Stimulated activated effector memory CD8-positive, alpha-beta T cell treated with anti-CD3 and anti-CD28 coated beads, Interleukin-12 subunit alpha, Interleukin-12 subunit beta, amount 100 ng/mL, for 72 hours (primary cell): ENCODE measurements around the gene CLP1.

Source experiments
- ATAC-seq: fragments of 150-1000 bp; cut with Tn5 transposase; 2 replicates; pipeline ENCODE4 v1.10.0; 2021
- DNase-seq, 2 donors: peaks; one replicate each; pipeline ENCODE4 v3.0.0; 2021 to 2022; ENCODE audit warnings: low spot score in 2 of 2
- H3K27ac Mint-ChIP-seq: one replicate; pipeline ENCODE4 v1.8.0; 2022; ENCODE audit warnings: mild to moderate bottlenecking, mixed read lengths
- H3K36me3 Mint-ChIP-seq: one replicate; pipeline ENCODE4 v1.8.0; 2022; ENCODE audit warnings: mild to moderate bottlenecking, mixed read lengths
- H3K4me1 Mint-ChIP-seq: one replicate; pipeline ENCODE4 v1.8.0; 2022; ENCODE audit warnings: mixed read lengths
- H3K4me3 Mint-ChIP-seq: one replicate; pipeline ENCODE4 v1.8.0; 2022; ENCODE audit warnings: mild to moderate bottlenecking, mixed read lengths
- H3K9me3 Mint-ChIP-seq: one replicate; pipeline ENCODE4 v1.8.0; 2022; ENCODE audit warnings: mixed read lengths

The CLP1 gene

GRCh38 chr11:57657194-57658022, at the start of gene CLP1:
Gene CLP1, plus strand, starts transcription at chr11:57657762. Its CDS starts 1,715 bp downstream, at chr11:57659477.
- ATAC-seq (peak; percentile 99), DNase-seq (peak; percentile 94 to 99)
- H3K27ac Mint-ChIP-seq: peak within 1 kb of the TSS; percentile 96
- H3K36me3 Mint-ChIP-seq: peaks cover 50% of the 10 kb centered on the region
- H3K4me1 Mint-ChIP-seq: peaks cover 19% of the 10 kb centered on the region
- peak within 1 kb of the TSS; percentile 98 for H3K4me3 Mint-ChIP-seq
- no peaks in the 10 kb centered on the region for H3K9me3 Mint-ChIP-seq

- no peak overlapping the region for H3K4me3 Mint-ChIP-seq
- no peak for ATAC-seq
- H3K36me3 Mint-ChIP-seq: no peaks in the 10 kb centered on the region
- no peak overlapping the region for H3K27ac Mint-ChIP-seq
- no peak for DNase-seq
- H3K9me3 Mint-ChIP-seq: no peaks in the 10 kb centered on the region
- H3K4me1 Mint-ChIP-seq: no peaks in the 10 kb centered on the region
Observed at GRCh38 chr11:57610170-57610569, 47.4 kb upstream of the CLP1 start.

GRCh38 chr11:57614234-57614772, 43.3 kb upstream of the CLP1 start:
- H3K9me3 Mint-ChIP-seq: no peaks in the 10 kb centered on the region
- H3K27ac Mint-ChIP-seq: no peak overlapping the region
- no peaks in the 10 kb centered on the region for H3K4me1 Mint-ChIP-seq
- no peaks in the 10 kb centered on the region for H3K36me3 Mint-ChIP-seq
- ATAC-seq: no peak
- DNase-seq: no peak
- no peak overlapping the region for H3K4me3 Mint-ChIP-seq

- Mint-ChIP-seq H3K4me1 (no peaks in the 10 kb centered on the region), H3K36me3 (no peaks in the 10 kb centered on the region), H3K9me3 (no peaks in the 10 kb centered on the region), H3K27ac (no peak overlapping the region), H3K4me3 (no peak overlapping the region)
- no peak for DNase-seq
- no peak for ATAC-seq
Observed at GRCh38 chr11:57615308-57615707, 42.3 kb upstream of the CLP1 start.

- H3K9me3 Mint-ChIP-seq: no peaks in the 10 kb centered on the region
- no peak for ATAC-seq
- H3K4me1 Mint-ChIP-seq: no peaks in the 10 kb centered on the region
- DNase-seq: no peak
- no peak overlapping the region for H3K4me3 Mint-ChIP-seq
- H3K36me3 Mint-ChIP-seq: no peaks in the 10 kb centered on the region
- no peak overlapping the region for H3K27ac Mint-ChIP-seq
Observed at GRCh38 chr11:57616595-57616994, 41.0 kb upstream of the CLP1 start.

GRCh38 chr11:57618438-57618837, 39.1 kb upstream of the CLP1 start:
- ATAC-seq: no peak
- no peaks in the 10 kb centered on the region for H3K36me3 Mint-ChIP-seq
- H3K4me1 Mint-ChIP-seq: no peaks in the 10 kb centered on the region
- DNase-seq: no peak
- H3K9me3 Mint-ChIP-seq: no peaks in the 10 kb centered on the region
- H3K4me3 Mint-ChIP-seq: no peak overlapping the region
- H3K27ac Mint-ChIP-seq: no peak overlapping the region

GRCh38 chr11:57619331-57619730, 38.2 kb upstream of the CLP1 start:
- H3K9me3 Mint-ChIP-seq: no peaks in the 10 kb centered on the region
- no peak for ATAC-seq
- DNase-seq: no peak
- no peaks in the 10 kb centered on the region for H3K4me1 Mint-ChIP-seq
- no peaks in the 10 kb centered on the region for H3K36me3 Mint-ChIP-seq
- H3K27ac Mint-ChIP-seq: no peak overlapping the region
- no peak overlapping the region for H3K4me3 Mint-ChIP-seq

- H3K36me3 Mint-ChIP-seq: no peaks in the 10 kb centered on the region
- ATAC-seq (no peak), DNase-seq (no peak)
- H3K4me1 Mint-ChIP-seq: no peaks in the 10 kb centered on the region
- no peaks in the 10 kb centered on the region for H3K9me3 Mint-ChIP-seq
- H3K4me3 Mint-ChIP-seq: no peak overlapping the region
- no peak overlapping the region for H3K27ac Mint-ChIP-seq
Observed at GRCh38 chr11:57620467-57620866, 37.1 kb upstream of the CLP1 start.

GRCh38 chr11:57622263-57622662, 35.3 kb upstream of the CLP1 start:
- Mint-ChIP-seq H3K4me1 (no peaks in the 10 kb centered on the region), H3K36me3 (no peaks in the 10 kb centered on the region), H3K9me3 (no peaks in the 10 kb centered on the region), H3K27ac (no peak overlapping the region), H3K4me3 (no peak overlapping the region)
- no peak for DNase-seq
- no peak for ATAC-seq

- ATAC-seq: no peak
- Mint-ChIP-seq H3K27ac (no peak overlapping the region), H3K9me3 (no peaks in the 10 kb centered on the region)
Observed at GRCh38 chr11:57624864-57625263, 32.7 kb upstream of the CLP1 start.

GRCh38 chr11:57626895-57627294, 30.7 kb upstream of the CLP1 start:
- no peaks in the 10 kb centered on the region for H3K36me3 Mint-ChIP-seq
- no peak for DNase-seq
- no peak overlapping the region for H3K4me3 Mint-ChIP-seq
- H3K9me3 Mint-ChIP-seq: no peaks in the 10 kb centered on the region
- ATAC-seq: no peak
- no peak overlapping the region for H3K27ac Mint-ChIP-seq
- H3K4me1 Mint-ChIP-seq: no peaks in the 10 kb centered on the region

More at GRCh38 chr11:57624864-57625263, 32.7 kb upstream of the CLP1 start:
- no peak for DNase-seq
- H3K4me3 Mint-ChIP-seq: no peak overlapping the region
- H3K4me1 Mint-ChIP-seq: no peaks in the 10 kb centered on the region
- H3K36me3 Mint-ChIP-seq: no peaks in the 10 kb centered on the region

- Mint-ChIP-seq H3K27ac (no peak overlapping the region), H3K9me3 (no peaks in the 10 kb centered on the region), H3K4me1 (no peaks in the 10 kb centered on the region), H3K4me3 (no peak overlapping the region), H3K36me3 (no peaks in the 10 kb centered on the region)
- DNase-seq (no peak), ATAC-seq (no peak)
Observed at GRCh38 chr11:57630171-57630570, 27.4 kb upstream of the CLP1 start.

GRCh38 chr11:57632116-57632515, 25.4 kb upstream of the CLP1 start:
- ATAC-seq (no peak), DNase-seq (no peak)
- no peak overlapping the region for H3K4me3 Mint-ChIP-seq
- no peaks in the 10 kb centered on the region for H3K9me3 Mint-ChIP-seq
- no peaks in the 10 kb centered on the region for H3K4me1 Mint-ChIP-seq
- no peaks in the 10 kb centered on the region for H3K36me3 Mint-ChIP-seq
- no peak overlapping the region for H3K27ac Mint-ChIP-seq

GRCh38 chr11:57633394-57634070, 24.0 kb upstream of the CLP1 start:
- Mint-ChIP-seq H3K27ac (no peak overlapping the region), H3K9me3 (no peaks in the 10 kb centered on the region), H3K36me3 (no peaks in the 10 kb centered on the region), H3K4me1 (peaks cover 9% of the 10 kb centered on the region), H3K4me3 (no peak overlapping the region)
- no peak for DNase-seq
- no peak for ATAC-seq

- Mint-ChIP-seq H3K27ac (no peak overlapping the region), H3K4me1 (peaks cover 17% of the 10 kb centered on the region), H3K36me3 (no peaks in the 10 kb centered on the region), H3K4me3 (no peak overlapping the region), H3K9me3 (no peaks in the 10 kb centered on the region)
- ATAC-seq (no peak), DNase-seq (no peak)
Observed at GRCh38 chr11:57634311-57634710, 23.3 kb upstream of the CLP1 start.

GRCh38 chr11:57635246-57635645, 22.3 kb upstream of the CLP1 start:
- no peaks in the 10 kb centered on the region for H3K9me3 Mint-ChIP-seq

More at GRCh38 chr11:57635246-57635645, 22.3 kb upstream of the CLP1 start:
- no peak for DNase-seq
- Mint-ChIP-seq H3K36me3 (no peaks in the 10 kb centered on the region), H3K4me1 (peaks cover 19% of the 10 kb centered on the region), H3K4me3 (no peak overlapping the region), H3K27ac (no peak overlapping the region)
- no peak for ATAC-seq
